Breast epithelium (tissue), 3 donors: ENCODE data around the gene CCL7.

ENCODE experiments used
- POLR2A ChIP-seq: fragments of 450-650 bp; IDR thresholded peaks from one replicate; pipeline ENCODE4 v1.6.1; 2016; ENCODE audit warnings: antibody characterized with exemption, mild to moderate bottlenecking, moderate library complexity
- TF ChIP-seq, protein P1 (sequence below), 3 donors: fragments of 450-650 bp; IDR thresholded peaks; one replicate each; pipeline ENCODE4 v1.5.1; 2016 to 2017; ENCODE audit warnings: antibody characterized with exemption in 3 of 3, mild to moderate bottlenecking in 3 of 3, moderate library complexity in 3 of 3

DNA sequence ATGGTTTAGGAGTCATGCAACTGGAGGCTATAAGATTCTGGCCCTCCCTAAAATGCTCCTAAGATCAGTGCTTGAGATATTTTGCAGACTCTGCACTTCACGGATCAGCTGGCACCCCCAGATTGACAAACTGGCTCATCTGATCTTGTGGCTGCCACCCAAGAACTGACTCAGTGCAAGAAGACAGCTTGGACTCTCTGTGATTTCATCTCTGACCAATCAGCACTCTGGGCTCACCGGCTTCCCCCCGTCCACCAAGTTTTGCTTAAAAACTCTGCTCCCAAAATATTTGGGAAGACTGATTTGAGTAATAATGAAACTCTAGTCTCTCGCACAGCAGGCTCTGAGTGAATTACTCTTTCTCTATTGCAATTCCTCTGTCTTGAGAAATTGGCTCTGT, 41.2 kb upstream of the CCL7 start:
- no peak for TF ChIP-seq POLR2A
- TF ChIP-seq, protein P1, sequence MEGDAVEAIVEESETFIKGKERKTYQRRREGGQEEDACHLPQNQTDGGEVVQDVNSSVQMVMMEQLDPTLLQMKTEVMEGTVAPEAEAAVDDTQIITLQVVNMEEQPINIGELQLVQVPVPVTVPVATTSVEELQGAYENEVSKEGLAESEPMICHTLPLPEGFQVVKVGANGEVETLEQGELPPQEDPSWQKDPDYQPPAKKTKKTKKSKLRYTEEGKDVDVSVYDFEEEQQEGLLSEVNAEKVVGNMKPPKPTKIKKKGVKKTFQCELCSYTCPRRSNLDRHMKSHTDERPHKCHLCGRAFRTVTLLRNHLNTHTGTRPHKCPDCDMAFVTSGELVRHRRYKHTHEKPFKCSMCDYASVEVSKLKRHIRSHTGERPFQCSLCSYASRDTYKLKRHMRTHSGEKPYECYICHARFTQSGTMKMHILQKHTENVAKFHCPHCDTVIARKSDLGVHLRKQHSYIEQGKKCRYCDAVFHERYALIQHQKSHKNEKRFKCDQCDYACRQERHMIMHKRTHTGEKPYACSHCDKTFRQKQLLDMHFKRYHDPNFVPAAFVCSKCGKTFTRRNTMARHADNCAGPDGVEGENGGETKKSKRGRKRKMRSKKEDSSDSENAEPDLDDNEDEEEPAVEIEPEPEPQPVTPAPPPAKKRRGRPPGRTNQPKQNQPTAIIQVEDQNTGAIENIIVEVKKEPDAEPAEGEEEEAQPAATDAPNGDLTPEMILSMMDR (IDR thresholded peaks at IDR 0.05), result no peak
